GM20431 (cell line): ENCODE measurements around the gene EXOC4.

ENCODE experiments used
- in situ Hi-C: fragments of 300-500 bp; cut with MseI, MboI; formaldehyde crosslinking; loops from one replicate; pipeline ENCODE4 v1.15.0; 2020; ENCODE audit warnings: low sequenced_read_pairs; ENCODE audit not compliant: unreplicated experiment

The EXOC4 gene

DNA sequence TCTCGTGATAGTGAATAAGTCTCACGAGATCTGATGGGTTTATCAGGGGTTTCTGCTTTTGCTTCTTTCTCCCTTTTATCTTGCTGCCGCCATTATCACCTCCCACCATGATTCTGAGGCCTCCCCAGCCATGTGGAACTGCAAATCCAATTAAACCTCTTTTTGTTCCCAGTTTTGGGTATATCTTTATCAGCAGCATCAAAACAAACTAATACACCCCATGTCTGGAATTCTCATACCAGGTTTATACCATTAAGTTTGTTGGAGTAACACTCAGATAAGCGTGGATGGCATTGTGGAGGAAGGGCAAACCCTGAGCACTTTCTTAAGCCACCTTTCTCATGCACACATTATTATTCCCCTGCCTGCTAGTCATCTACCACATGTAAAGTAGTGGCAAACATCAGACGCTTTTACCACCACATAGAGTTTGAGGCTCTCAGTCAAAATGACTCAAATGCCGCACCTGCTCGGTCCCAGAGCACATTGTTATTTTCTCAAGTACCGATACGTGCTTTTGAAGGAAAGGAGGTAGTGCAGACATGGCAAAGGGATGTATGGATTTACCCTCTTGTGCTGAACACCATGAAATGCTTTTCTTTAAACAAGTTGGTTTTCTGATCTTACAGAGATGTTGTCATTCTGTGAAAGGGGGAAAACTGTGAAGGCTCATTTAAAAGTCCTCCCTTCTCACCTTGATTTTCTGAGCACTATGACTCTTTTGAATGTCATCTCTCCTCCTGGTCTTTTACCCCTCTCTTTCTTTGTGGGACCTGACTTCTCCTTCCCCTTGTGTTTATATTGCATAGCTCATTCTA lies 429.7 kb downstream of the EXOC4 start:
- in situ Hi-C loops: no loop called here

DNA sequence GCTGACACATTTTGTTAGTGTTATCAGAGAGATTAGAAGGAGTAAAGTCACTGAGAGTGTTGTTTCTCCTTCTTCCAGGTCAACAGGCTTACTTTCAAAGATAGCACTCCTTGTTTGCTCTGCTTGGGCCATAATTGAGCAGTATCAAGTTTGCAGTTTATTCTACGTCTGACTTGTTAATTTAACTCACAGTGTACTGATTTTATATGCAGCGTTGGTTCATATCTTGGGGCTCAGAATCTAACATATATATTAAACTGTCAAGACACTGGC lies 430.2 kb downstream of the EXOC4 start:
- in situ Hi-C loops: no loop called here

DNA sequence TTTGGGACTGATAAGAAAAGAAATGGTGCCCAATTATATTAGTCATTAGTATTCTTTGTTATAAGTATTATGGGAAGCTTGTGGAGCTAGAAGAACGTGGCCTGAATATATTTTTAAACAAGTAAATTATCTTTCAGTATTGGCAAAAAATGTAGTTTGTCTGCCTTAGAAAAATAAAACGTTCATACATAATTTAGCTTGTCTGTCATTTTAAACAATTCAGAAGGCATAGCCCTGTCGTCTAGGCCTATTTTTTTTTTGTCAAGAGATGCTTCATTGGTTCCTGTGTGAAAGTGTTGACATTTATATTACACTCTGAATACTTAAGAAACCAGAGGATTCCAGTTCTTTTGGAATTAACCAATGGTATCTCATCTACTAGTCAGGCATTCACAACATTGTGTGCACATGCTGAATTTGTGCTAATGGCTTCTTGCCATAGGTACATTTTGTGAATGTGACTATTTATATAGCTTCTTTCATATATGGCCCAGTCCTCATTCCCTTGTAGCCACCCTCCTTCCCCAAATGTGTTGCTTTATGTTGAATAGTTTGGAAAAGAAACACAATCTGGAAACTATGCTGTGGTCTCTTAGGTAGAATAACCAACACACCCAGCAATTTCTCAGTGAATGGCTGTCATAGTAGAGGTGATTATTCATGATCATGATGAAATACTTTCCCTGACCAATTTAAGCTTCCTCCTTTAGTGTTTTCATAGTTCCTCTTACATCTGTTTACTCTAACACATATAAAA lies 435.8 kb downstream of the EXOC4 start:
- in situ Hi-C loops: no loop called here

DNA sequence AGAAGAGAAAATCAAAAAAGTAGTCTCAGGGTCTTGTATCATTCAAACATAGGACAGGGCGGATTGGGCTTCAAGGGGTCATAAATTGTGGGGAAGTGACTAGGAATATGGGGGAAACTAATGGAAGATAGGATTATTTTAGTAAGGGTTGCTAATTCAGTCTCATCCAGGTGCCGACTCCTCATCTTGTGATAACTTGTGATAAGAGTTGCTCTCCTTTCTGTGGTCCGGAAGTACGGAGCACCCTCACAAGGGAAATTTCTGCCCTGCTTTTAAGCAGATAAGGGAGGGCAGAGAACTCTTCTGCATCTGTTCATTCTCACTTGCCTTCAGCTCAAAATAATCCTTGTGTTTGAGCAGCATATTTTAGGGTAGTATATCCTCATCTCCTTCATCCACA lies 437.9 kb downstream of the EXOC4 start:
- in situ Hi-C loops: no loop called here

DNA sequence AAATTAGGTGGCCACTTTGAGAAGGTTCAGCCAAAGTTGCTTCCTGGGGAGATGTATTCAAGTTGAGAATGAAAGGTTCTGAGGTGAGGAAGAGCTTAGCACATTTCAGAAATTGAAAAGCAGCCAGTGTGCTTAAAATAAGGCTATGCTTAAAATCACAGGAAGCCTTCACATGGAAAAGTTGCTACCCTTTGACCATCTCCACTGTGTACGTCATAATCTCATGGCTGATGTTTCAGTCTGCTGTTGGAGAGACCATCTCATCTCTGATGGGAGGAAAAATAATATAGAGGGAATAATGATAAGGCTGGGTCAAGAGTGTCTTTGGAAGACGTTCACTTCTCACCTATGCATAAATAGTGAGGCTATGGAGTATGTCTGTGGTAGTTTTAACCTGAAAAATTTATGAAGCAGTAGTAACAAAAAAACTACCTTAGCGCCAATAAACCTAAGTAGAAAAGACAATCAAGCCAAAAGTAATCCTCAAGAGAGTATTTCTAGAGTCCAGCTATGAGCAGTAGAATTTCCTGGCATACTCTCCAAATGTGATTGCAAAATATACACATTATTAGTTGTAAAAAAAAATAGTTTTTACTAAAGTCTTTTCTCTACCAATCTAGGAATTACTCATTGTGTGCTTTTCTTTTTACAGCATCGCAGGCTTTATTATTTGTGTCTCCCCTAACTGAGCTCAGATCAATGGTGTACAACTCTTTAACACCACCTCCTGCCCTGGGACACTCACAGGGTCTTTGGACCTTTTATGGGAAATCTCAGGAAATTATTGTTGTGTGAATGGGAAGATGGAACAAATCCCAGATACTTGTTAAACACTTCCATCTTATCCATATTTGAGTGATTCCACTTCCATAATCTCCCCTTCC lies 439.1 kb downstream of the EXOC4 start:
- in situ Hi-C loops: no loop called here

DNA sequence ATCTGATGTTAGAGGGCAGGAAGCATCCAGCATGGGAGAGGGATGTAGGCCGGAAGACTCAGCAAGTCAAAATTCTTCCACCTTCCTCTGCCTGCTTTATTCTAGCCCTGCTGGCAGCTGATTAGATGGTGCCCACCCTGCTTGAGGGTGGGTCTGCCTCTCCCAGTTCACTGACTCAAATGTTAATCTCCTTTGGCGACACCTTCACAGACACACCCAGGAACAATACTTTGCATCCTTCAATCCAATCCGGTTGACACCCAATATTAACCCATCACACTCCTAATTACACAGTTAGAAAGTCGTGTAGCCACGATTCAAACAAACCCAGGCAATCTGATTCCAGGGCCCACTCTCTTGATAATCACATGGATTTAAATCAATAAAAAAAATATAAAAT lies 440.4 kb downstream of the EXOC4 start:
- in situ Hi-C loops: no loop called here

DNA sequence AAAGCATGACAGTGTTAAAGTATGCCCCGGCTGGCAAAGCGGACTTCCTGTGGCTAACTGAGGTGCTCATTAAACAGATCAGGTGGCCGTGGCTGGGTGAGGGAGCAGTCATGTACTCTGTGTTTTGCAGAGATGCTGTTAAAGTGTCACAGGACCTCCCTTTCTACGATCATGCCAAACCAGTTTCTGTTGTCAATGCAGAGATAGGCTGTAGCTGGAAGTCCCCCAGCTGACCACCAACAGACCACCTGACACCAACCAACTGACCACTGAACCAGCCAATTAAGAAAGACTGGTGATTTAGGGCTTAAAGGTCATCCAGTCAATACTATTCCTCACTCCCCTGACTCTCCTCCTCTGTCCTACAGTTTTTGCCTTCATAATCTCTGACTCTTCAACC lies 443.2 kb downstream of the EXOC4 start:
- in situ Hi-C loops: no loop called here

DNA sequence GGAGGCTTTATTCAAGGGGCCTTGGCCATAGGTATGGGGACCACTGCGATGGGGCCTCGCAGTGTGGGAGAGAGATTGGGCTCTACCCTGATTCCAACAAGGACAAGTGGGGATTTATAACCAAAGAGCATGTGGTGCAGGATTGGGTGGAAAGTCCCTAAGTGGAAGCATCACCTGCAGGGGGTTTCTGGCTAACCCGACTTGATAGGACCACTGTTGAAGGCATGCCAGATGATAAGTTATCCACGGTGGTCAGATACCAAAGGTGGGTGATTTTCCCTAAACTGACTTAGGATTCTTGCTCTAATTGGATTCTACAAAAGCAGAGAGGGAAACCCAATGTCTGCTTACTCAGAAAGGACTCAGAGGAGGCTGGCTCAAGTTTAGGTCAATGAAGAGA lies 444.7 kb downstream of the EXOC4 start:
- in situ Hi-C loops: no loop called here

DNA sequence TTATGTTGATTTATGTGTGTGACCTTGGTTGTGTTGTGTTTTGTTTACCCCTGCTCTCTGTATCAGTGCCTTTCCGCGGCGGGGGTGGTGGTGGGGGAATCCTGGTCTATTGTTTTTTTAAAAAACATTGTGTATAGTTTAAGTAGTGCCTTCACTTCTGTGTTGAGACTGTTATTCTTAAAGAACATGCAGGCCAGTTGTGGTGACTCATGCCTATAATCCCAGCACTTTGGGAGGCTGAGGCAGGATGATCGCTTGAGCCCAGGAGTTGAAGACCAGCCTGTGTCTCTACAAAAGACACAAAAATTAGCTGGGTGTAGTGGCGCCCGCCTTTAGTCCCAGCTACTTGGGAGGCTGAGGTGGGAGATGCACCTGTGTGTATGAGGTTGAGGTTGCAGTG lies 445.2 kb downstream of the EXOC4 start:
- in situ Hi-C loops: no loop called here

DNA sequence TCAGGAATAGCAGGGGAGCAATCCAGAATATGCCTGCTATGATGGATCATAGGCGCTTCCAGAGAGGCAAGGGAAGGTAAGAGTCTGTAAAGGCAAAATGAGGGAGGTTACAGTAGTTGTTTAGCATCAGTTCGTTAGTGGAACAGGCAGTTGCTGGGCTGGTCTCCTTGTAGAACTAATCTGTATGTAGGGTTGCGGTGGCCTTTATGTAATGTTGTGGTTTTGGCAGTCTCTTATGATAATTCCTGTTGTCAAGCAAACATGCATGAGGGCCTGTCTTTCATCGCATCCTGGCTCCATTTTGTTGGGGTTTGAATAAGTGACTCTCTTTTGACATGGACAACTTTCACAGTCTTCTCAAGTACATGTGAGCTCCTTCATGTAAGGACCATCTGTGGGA lies 446.5 kb downstream of the EXOC4 start:
- in situ Hi-C loops: no loop called here

DNA sequence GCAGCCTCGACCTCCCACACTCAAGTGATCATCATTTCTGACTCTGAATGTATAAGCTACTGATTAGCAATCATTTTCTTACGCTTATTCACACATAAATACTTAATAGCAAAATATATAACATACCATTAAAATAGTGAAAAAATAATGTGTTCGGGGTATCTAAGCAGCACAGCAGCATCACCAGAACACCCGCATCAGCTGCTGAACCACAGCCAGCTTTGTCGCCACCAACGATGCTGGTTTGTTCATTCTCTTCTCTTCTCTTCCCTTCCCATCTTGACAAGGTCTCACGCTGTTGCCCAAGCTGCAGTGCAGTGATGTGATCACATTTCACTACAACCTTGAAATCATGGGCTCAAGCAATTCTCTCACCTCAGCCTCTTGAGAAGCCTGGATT lies 449.2 kb downstream of the EXOC4 start:
- in situ Hi-C loops: no loop called here

DNA sequence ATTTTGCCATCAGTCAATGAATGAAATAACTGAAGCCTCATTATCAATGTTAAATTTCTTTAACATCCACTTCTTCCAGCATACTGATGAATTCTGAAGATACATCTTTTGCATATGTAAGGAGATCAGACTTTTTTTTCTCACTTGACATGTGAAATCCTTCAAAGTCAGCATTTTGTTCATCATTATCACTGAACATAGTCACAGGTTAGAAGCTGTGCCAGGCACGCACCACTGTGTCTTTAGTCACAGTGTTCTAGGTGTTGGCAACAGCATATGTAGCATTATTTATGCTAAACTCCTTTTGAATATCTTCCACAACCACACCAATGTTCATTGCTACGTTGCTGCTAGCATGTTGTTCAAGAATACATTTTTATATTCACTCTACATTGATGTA lies 450.1 kb downstream of the EXOC4 start:
- in situ Hi-C loops: no loop called here

DNA sequence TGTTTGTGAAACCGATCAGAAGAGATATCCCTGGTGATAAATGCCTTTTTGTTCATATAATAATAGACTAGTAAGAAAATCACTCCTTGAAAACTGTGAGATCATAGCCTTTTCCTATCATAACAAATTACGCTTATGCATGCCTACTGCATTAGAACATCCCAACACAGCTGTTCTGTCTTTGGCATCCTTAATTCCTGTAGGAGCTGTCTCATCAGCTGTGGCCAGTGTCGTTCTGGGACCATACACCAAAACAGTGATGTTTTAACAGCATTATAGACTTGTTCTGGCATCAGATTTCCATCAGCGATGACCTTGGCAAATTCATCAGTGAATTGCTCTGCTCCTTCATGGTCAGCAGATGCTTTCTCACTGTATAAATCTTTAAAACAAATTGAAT lies 450.7 kb downstream of the EXOC4 start:
- in situ Hi-C loops: no loop called here

DNA sequence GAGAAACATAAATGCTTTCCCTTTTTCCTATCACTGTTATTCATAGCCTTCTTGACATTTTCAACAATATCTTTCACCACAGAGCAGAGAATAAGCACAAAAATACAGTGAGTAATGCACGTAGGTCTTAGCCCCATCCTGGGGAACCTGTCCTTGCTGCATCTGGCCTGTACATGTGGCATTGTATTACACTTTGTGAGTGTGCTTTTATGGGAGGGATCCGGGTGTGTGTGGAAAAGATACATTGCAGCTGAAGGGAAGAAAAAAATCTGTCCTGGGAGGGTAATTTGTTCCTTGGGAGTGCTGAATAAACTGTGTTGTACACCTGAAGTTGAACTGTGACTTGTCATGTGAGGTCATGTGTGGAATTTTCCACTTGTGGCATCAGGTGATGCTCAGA lies 451.6 kb downstream of the EXOC4 start:
- in situ Hi-C loops: no loop called here

DNA sequence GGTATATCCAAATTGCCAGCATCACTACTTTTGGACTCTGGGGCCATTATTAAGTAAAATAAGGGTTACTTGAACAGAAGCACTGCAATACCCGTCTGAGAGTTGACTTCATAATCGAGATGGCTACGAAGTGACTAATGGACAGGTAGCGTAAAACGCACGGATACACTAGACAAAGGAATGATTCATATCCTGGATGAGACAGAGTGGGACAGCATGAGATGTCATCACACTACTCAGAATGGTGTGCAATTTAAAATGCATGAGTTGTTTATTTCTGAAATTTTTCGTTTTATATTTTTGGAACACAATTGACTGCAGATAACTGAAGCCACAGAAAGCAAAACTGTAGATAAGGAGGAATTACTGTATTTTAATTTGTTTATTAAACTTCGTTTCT lies 452.7 kb downstream of the EXOC4 start:
- in situ Hi-C loops: no loop called here

DNA sequence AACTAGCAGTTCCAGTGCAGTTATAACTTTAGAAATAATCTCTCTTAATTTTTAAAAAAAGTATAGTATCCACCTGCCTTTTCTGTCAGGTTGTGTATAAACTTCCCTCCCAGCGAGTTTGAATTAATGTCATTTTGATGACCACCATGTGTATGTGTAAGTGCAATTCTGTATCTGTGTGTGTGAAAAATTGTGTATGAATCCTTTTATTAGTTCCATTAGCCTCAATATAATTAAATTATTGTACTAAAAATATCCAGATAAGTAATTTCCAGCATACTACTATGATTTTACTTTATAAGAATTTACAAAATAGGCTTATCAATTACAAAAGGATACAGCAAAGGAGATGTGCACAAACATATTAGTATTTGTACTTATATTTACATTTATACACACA lies 453.1 kb downstream of the EXOC4 start:
- in situ Hi-C loops: no loop called here

DNA sequence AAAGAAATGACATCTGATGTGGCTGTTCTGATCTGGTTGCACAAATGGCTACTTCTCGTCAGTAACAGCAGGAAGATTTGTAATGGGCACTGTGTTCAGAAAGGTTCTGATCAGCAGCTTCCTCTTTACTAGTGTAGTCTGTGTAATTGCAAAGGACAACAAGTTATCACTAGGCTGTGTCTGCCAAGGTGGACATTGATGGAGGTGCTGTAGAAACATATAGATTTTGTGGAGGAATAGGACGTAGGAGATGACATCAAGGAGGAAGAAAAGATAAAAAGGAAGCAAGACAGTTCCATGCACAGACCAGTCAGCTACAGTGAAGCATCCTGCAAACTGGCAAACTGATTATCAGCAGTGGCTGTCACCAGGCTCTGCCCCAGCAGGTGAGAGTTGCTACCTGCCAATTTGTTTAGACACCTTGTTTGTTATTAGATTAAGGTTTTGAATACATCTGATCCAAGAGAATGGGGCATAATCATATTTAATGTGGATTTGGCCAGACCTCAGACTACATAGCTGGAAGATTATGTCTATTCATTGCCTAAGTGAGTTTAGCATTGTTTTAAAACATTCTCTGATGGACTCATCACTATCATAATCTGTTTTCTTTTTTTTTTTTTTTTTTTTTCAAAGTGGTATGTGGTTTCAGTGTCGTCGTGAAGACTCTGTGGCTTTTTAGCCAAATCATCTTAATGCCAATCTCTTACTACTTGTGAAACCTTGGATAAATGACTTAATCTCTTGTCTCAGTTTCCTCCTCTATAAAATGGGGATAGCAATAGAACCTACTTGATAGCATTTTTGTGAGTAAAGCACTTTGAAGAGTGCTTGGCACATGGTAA lies 456.4 kb downstream of the EXOC4 start:
- in situ Hi-C loops: no loop called here

DNA sequence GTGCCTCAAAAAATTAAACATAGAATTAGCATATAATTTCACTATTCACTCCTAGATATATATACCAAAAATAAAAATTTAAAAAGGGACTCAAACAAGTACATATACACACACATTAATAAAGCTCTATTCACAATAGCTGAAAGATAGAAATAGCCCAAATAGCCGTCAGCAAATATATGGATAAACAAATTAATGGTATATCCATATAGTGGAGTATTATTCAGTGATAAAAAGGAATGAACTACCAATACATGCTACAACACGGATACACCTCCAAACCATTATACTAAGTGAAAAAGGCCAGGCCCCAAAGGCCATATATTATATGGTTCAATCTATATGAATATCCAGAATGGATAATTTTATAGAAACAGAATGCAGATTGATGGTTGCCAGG lies 459.7 kb downstream of the EXOC4 start:
- in situ Hi-C loops: no loop called here

DNA sequence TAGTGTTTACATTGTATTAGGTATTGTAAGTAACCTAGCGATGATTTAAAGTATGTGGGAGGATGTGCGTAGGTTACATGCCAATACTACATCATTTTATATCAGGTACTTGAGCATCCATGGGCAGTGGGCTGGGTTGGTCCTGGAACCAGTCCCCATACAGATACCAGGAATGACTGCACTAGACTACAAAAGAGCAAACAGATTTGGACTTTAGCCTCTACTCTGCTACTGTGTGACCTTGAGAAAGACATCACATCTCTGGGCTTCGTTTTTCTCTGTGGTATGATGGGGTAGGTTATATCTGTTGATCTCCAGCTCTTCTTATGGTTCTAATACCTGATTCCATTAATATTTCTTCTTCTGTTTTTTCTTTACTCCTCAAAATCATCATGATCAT lies 461.8 kb downstream of the EXOC4 start:
- in situ Hi-C loops: no loop called here

DNA sequence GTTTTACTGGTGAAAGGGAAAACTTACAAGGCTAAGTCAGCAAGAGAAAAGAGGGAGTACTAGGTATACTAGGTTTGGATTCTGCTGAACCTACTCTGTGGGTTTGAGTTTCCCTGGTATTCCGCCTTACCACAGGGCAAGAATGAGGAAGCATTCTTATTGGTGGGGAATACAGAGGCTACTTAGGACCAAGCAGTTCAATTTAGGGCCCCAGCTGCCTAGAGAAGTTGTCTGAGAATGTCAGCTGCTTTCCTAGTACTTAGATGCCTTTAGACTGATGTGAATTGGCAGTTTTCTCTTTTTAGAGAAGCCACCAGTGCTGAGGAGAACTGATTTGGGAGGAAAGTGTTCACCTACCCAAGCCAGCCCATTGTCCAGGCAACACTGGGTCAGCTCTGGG lies 465.3 kb downstream of the EXOC4 start:
- in situ Hi-C loops: no loop called here
